Transverse colon (tissue), 4 donors: Measurements from ENCODE around the gene NCOA3. TPM values are rescaled to one million over a fixed set of nuclear protein-coding genes. Genes with fewer than 3 reads are reported as not detected.

ENCODE experiments used
- DNase-seq: peaks from one replicate; pipeline ENCODE4 v3.0.0-alpha.2; 2019
- H3K27ac ChIP-seq, 4 donors: fragments of 200-600 bp; sonication (generic); 2 replicates each; pipeline ENCODE4 v1.5.1; 2016 to 2018; ENCODE audit warnings: inconsistent platforms in 4 of 4
- H3K27me3 ChIP-seq: fragments of 200-600 bp; sonication (generic); 2 replicates; pipeline ENCODE4 v1.5.1; 2017; ENCODE audit warnings: inconsistent platforms
- H3K36me3 ChIP-seq, 4 donors: fragments of 200-600 bp; sonication (generic); 2 replicates each; pipeline ENCODE4 v1.5.1; 2017 to 2019; ENCODE audit warnings: inconsistent platforms in 4 of 4
- H3K4me1 ChIP-seq, 4 donors: fragments of 200-600 bp; sonication (generic); 2 replicates each; pipeline ENCODE4 v1.5.1; 2017 to 2020; ENCODE audit warnings: inconsistent platforms in 4 of 4
- H3K4me3 ChIP-seq, 4 donors: fragments of 200-600 bp; sonication (generic); 1 replicate in 1 of 4; 2 replicates in 3 of 4; pipeline versions ENCODE4 v1.5.1 to v1.6.1; 2017 to 2019; ENCODE audit warnings: inconsistent platforms in 4 of 4
- H3K9me3 ChIP-seq, 2 donors: fragments of 200-600 bp; sonication (generic); 2 replicates each; pipeline ENCODE4 v1.5.1; 2017 to 2019; ENCODE audit warnings: inconsistent platforms in 2 of 2
- CTCF ChIP-seq, 5 experiments: fragments of 200-600 bp in 3 of 5; fragments of 450-650 bp in 2 of 5; sonication (generic) in 3 of 5; IDR thresholded peaks; 1 replicate in 2 of 5; 2 replicates in 3 of 5; pipeline ENCODE4 v1.5.1; 2016 to 2017; ENCODE audit warnings: antibody characterized with exemption in 5 of 5, inconsistent platforms in 3 of 5, mild to moderate bottlenecking in 2 of 5, moderate library complexity in 1 of 5
- EP300 ChIP-seq: sonication (generic); formaldehyde crosslinking; IDR thresholded peaks from one replicate; pipeline ENCODE4 v1.6.1; 2017; ENCODE audit warnings: antibody characterized with exemption, low read depth
- POLR2A ChIP-seq: fragments of 450-650 bp; IDR thresholded peaks from one replicate; pipeline ENCODE4 v1.6.1; 2016; ENCODE audit warnings: antibody characterized with exemption, mild to moderate bottlenecking, moderate library complexity
- POLR2AphosphoS5 ChIP-seq, 3 donors: sonication (generic); formaldehyde crosslinking; IDR thresholded peaks; one replicate each; pipeline ENCODE4 v1.6.1; 2016; ENCODE audit warnings: antibody characterized with exemption in 3 of 3
- WGBS, 2 donors: methylation state at CpG; one replicate each; pipeline ENCODE4 v1.1.5; 2018; ENCODE audit warnings: low coverage in 1 of 2; 5-methylcytosine and 5-hydroxymethylcytosine counted together
- in situ Hi-C, 4 donors: fragments of 200-750 bp; cut with MboI; loops; one replicate each; pipeline versions ENCODE4 v1.15.0 to v1.15.1; 2017; ENCODE audit warnings: low sequenced_read_pairs in 3 of 4, low pct_ligation_motif_present in 1 of 4, low pct_unique_long_range_greater_than_20kb in 1 of 4
- intact Hi-C: fragments of 100-400 bp; cut with DNase I; formaldehyde crosslinking; loops from one replicate; pipeline ENCODE4 v1.15.1; 2023; ENCODE audit warnings: low total_unique reads
- total RNA-seq, 4 donors: library from RNA; depleted of rRNA; stranded (reverse); fragments of >200 nt; gene quantifications; one replicate each; pipeline ENCODE4 v1.1.0, GENCODE V29; 2016

Gene NCOA3
- total RNA-seq, 4 donors from 2014 or later, result 9.2 to 39.1 (median 22.3) TPM

- 75% methylated on average over 6 of the region's 6 CpGs; no CpG with 5 or more reads in 1 of the 2 donors for WGBS, 2 donors
- TF ChIP-seq POLR2A (no peak), EP300 (no peak), CTCF (IDR thresholded peaks at IDR 0.05) (no peak), POLR2AphosphoS5 (IDR thresholded peaks at IDR 0.05) (no peak)
- intact Hi-C loops (no loop called here), in situ Hi-C loops (loop anchor here in 1 of 4 donors (10.0 kb wide), 1 partner anchor 934 kb away; no protein-coding TSS in a partner anchor)
- no peaks in the 10 kb centered on the region for H3K27me3 ChIP-seq
- no peak overlapping the region for H3K27ac ChIP-seq
- DNase-seq, result no peak
- H3K4me1 ChIP-seq, result peaks cover 0 to 10% (median 3%) of the 10 kb centered on the region in 4 donors
- no peaks in the 10 kb centered on the region for H3K9me3 ChIP-seq
- H3K4me3 ChIP-seq, result no peak overlapping the region
- no peaks in the 10 kb centered on the region for H3K36me3 ChIP-seq
Observed at GRCh38 chr20:47680804-47681529, 179.3 kb downstream of the NCOA3 start.

GRCh38 chr20:47682028-47682783 is 180.5 kb downstream of the NCOA3 start:
- H3K9me3 ChIP-seq, result no peaks in the 10 kb centered on the region
- H3K27ac ChIP-seq, result peak overlapping the region in 2 of 4 donors; percentile 41 to 56
- WGBS, 2 donors, result 66% methylated on average over 17 of the region's 22 CpGs; no CpG with 5 or more reads in 1 of the 2 donors
- no peaks in the 10 kb centered on the region for H3K27me3 ChIP-seq
- no peak for DNase-seq
- in situ Hi-C loops (loop anchor here in 1 of 4 donors (10.0 kb wide), 1 partner anchor 933 kb away; no protein-coding TSS in a partner anchor), intact Hi-C loops (no loop called here)
- peak in 1 of 3 donors; percentile 57 for TF ChIP-seq POLR2AphosphoS5 (IDR thresholded peaks at IDR 0.05)
- no peak for TF ChIP-seq CTCF (IDR thresholded peaks at IDR 0.05)
- no peaks in the 10 kb centered on the region for H3K36me3 ChIP-seq
- H3K4me3 ChIP-seq, result no peak overlapping the region
- peaks cover 0 to 10% (median 3%) of the 10 kb centered on the region in 4 donors for H3K4me1 ChIP-seq

GRCh38 chr20:47682916-47683315 is 181.2 kb downstream of the NCOA3 start:
- no peak for DNase-seq
- Histone ChIP-seq H3K27me3 (no peaks in the 10 kb centered on the region), H3K9me3 (no peaks in the 10 kb centered on the region), H3K4me3 (no peak overlapping the region), H3K4me1 (peaks cover 0 to 10% (median 3%) of the 10 kb centered on the region in 4 donors), H3K36me3 (no peaks in the 10 kb centered on the region), H3K27ac (peak overlapping the region in 1 of 4 donors; percentile 22)
- in situ Hi-C loops (loop anchor here in 1 of 4 donors (10.0 kb wide), 1 partner anchor 932 kb away; no protein-coding TSS in a partner anchor), intact Hi-C loops (no loop called here)
- 88% methylated on average over 18 of the region's 19 CpGs; no CpG with 5 or more reads in 1 of the 2 donors for WGBS, 2 donors
- TF ChIP-seq POLR2AphosphoS5 (IDR thresholded peaks at IDR 0.05) (no peak), POLR2A (no peak)

- Histone ChIP-seq H3K4me3 (no peak overlapping the region), H3K36me3 (no peaks in the 10 kb centered on the region), H3K4me1 (peaks cover 0 to 10% (median 3%) of the 10 kb centered on the region in 4 donors), H3K27me3 (no peaks in the 10 kb centered on the region), H3K9me3 (no peaks in the 10 kb centered on the region), H3K27ac (no peak overlapping the region)
- no peak for DNase-seq
- 91% methylated on average over 26 of the region's 26 CpGs; no CpG with 5 or more reads in 1 of the 2 donors for WGBS, 2 donors
- intact Hi-C loops, result no loop called here
- TF ChIP-seq CTCF (IDR thresholded peaks at IDR 0.05), result no peak
- TF ChIP-seq EP300, result no peak
- no peak for TF ChIP-seq POLR2A
- in situ Hi-C loops, result loop anchor here in 1 of 4 donors (10.0 kb wide), 1 partner anchor 930 kb away; no protein-coding TSS in a partner anchor
Observed at GRCh38 chr20:47684306-47685080, 182.8 kb downstream of the NCOA3 start.
